ENCODE data around the gene YY1AP1.

GRCh38 chr1:155673003-155673402 is 15.6 kb downstream of the YY1AP1 start:
- no peak for TF ChIP-seq CTCF (IDR thresholded peaks at IDR 0.05)
- no peak for TF ChIP-seq POLR2A (IDR thresholded peaks at IDR 0.05)

Data from esophagus squamous epithelium (tissue), 4 donors.